Activated gamma-delta T cell treated with anti-CD3 and anti-CD28 coated beads, Interleukin-2, amount 50 U/mL, for 16 hours (primary cell): ENCODE measurements around the gene NFIL3.
A peak's percentile ranks its signal among the peaks of the same experiment; 100 is the strongest.
"Not testable (repeated sequence)": the region's sequence is repeated elsewhere in the genome, so short reads cannot be mapped to it uniquely, and the experiment has no call there.

ENCODE experiments used
- DNase-seq: peaks from one replicate; pipeline ENCODE4 v3.0.0-alpha.2; 2020; ENCODE audit warnings: low read depth

NFIL3 gene

GRCh38 chr9:91395106-91395552, 28.5 kb downstream of the NFIL3 start:
- no peak for DNase-seq

- DNase-seq, result no peak
These were observed 29.8 kb downstream of the NFIL3 start for GRCh38 chr9:91393826-91394225.

GRCh38 chr9:91392435-91392834, 31.2 kb downstream of the NFIL3 start:
- no peak for DNase-seq

GRCh38 chr9:91391818-91392217, 31.8 kb downstream of the NFIL3 start:
- DNase-seq, result no peak

GRCh38 chr9:91391412-91391811, 32.2 kb downstream of the NFIL3 start:
- no peak for DNase-seq

GRCh38 chr9:91389686-91390085, 33.9 kb downstream of the NFIL3 start:
- DNase-seq, result not testable (repeated sequence)

GRCh38 chr9:91386765-91387164, 36.9 kb downstream of the NFIL3 start:
- no peak for DNase-seq

GRCh38 chr9:91384954-91385353, 38.7 kb downstream of the NFIL3 start:
- DNase-seq, result no peak

- DNase-seq, result no peak
These were observed 40.1 kb downstream of the NFIL3 start for GRCh38 chr9:91383577-91383976.

- no peak for DNase-seq
These were observed 41.3 kb downstream of the NFIL3 start for GRCh38 chr9:91382298-91382697.

- no peak for DNase-seq
These were observed 44.2 kb downstream of the NFIL3 start for GRCh38 chr9:91379426-91379825.

GRCh38 chr9:91378695-91379127, 44.9 kb downstream of the NFIL3 start:
- DNase-seq, result no peak

GRCh38 chr9:91378054-91378453, 45.6 kb downstream of the NFIL3 start:
- DNase-seq, result not testable (repeated sequence)

GRCh38 chr9:91376239-91376638, 47.4 kb downstream of the NFIL3 start:
- no peak for DNase-seq

GRCh38 chr9:91374939-91375338, 48.7 kb downstream of the NFIL3 start:
- DNase-seq, result no peak

GRCh38 chr9:91371894-91372293, 51.7 kb downstream of the NFIL3 start:
- DNase-seq, result no peak

- not testable (repeated sequence) for DNase-seq
These were observed 53.6 kb downstream of the NFIL3 start for GRCh38 chr9:91370006-91370405.

- no peak for DNase-seq
These were observed 58.9 kb downstream of the NFIL3 start for GRCh38 chr9:91364702-91365101.

GRCh38 chr9:91364005-91364404, 59.6 kb downstream of the NFIL3 start:
- DNase-seq, result no peak

- no peak for DNase-seq
These were observed 61.5 kb downstream of the NFIL3 start for GRCh38 chr9:91362051-91362611.

- DNase-seq, result peak; percentile 79
These were observed 62.2 kb downstream of the NFIL3 start, which contains the start of gene AUH for GRCh38 chr9:91361291-91362050. AUH (minus strand) TSS chr9:91361918; CDS start chr9:91361889, 29 bp downstream.

- no peak for DNase-seq
These were observed 62.9 kb downstream of the NFIL3 start for GRCh38 chr9:91360551-91361290.
